Central memory CD8-positive, alpha-beta T cell (primary cell): Measurements from ENCODE around the gene SLAMF6.
"Not testable (repeated sequence)": the region's sequence is repeated elsewhere in the genome, so short reads cannot be mapped to it uniquely, and the experiment has no call there.

ENCODE experiments used
- ATAC-seq: fragments of 150-1000 bp; cut with Tn5 transposase; replicated peaks from 2 replicates; pipeline ENCODE4 v1.10.0; 2022; ENCODE audit warnings: mild to moderate bottlenecking, moderate FRiP score, moderate number of reproducible peaks; ENCODE audit not compliant: poor library complexity, severe bottlenecking; ENCODE audit errors: extremely low read depth
- DNase-seq, 2 donors: peaks; one replicate each; pipeline ENCODE4 v3.0.0; 2021; ENCODE audit warnings: low spot score in 2 of 2
- H3K27ac Mint-ChIP-seq: one replicate; pipeline ENCODE4 v1.8.0; 2022; ENCODE audit warnings: low read depth, mild to moderate bottlenecking, moderate library complexity, mixed read lengths
- H3K27me3 Mint-ChIP-seq: one replicate; pipeline ENCODE4 v1.8.0; 2022; ENCODE audit warnings: mixed read lengths
- H3K36me3 Mint-ChIP-seq: one replicate; pipeline ENCODE4 v1.8.0; 2022; ENCODE audit warnings: mild to moderate bottlenecking, moderate library complexity, mixed read lengths; ENCODE audit not compliant: insufficient read depth
- H3K4me1 Mint-ChIP-seq: one replicate; pipeline ENCODE4 v1.8.0; 2022; ENCODE audit warnings: mixed read lengths
- H3K4me3 Mint-ChIP-seq: one replicate; pipeline ENCODE4 v1.8.0; 2022; ENCODE audit warnings: mild to moderate bottlenecking, moderate library complexity, mixed read lengths
- H3K9me3 Mint-ChIP-seq: one replicate; pipeline ENCODE4 v1.8.0; 2022; ENCODE audit warnings: mixed read lengths

SLAMF6 gene

DNA sequence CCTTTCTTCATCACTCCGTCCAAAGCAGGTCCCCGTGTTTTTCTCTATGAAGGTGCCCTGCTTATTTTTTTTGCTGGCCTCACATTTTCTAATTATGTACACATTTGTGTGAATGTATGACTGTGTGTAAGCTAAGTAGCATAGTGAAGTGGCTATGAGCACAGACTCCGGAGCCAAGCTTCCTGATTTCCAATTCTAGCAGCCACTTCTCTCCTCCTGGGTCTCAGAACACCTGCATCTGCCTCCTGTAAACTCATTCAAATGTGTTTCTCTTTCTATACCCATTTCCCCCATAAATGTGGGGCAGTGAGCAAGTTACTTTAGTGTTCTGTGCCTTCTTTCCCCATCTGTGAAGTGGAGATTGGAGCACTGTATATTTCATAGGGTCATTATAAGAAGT is 2.1 kb downstream of the SLAMF6 start:
- ATAC-seq, result no peak
- Mint-ChIP-seq H3K9me3 (no peaks in the 10 kb centered on the region), H3K4me1 (peaks cover 78% of the 10 kb centered on the region), H3K27ac (peak overlapping the region; percentile 87), H3K36me3 (peaks cover 28% of the 10 kb centered on the region), H3K27me3 (no peaks in the 10 kb centered on the region), H3K4me3 (peak overlapping the region; percentile 88)
- no peak for DNase-seq

DNA sequence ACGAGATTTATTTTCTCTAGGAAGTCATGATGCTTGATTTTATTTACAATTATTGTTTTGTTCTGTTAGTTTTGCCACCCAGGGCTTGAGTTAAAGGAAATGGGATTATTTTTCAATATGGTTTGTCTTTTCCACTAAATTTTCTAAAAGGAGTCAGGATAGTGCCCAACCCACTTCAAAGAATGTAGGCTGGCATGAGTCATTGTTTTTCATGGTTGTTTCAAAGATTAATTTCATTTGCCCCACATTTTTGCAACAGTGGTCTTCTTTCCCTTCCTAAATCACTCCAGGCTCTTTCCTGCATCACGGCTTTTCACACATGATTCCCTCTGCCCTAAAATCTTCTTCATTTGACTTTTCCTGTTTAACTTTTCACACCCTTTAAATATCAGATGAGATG is 2.5 kb downstream of the SLAMF6 start:
- ATAC-seq (no peak), DNase-seq (no peak)
- H3K27me3 Mint-ChIP-seq, result no peaks in the 10 kb centered on the region
- peaks cover 28% of the 10 kb centered on the region for H3K36me3 Mint-ChIP-seq
- no peaks in the 10 kb centered on the region for H3K9me3 Mint-ChIP-seq
- H3K4me3 Mint-ChIP-seq, result peak overlapping the region; percentile 88
- H3K4me1 Mint-ChIP-seq, result peaks cover 82% of the 10 kb centered on the region
- H3K27ac Mint-ChIP-seq, result peak overlapping the region; percentile 87

- Mint-ChIP-seq H3K36me3 (peaks cover 28% of the 10 kb centered on the region), H3K9me3 (peaks cover 2% of the 10 kb centered on the region), H3K4me3 (peak overlapping the region; percentile 88), H3K27ac (peak overlapping the region; percentile 87), H3K4me1 (peaks cover 82% of the 10 kb centered on the region), H3K27me3 (no peaks in the 10 kb centered on the region)
- ATAC-seq, result peak; percentile 65
- DNase-seq, result no peak
Observed at GRCh38 chr1:160519642-160520435, 3.2 kb downstream of the SLAMF6 start.

- H3K27ac Mint-ChIP-seq, result peak overlapping the region; percentile 92
- not testable (repeated sequence) for H3K27me3 Mint-ChIP-seq, DNase-seq, H3K9me3 Mint-ChIP-seq, ATAC-seq
- H3K4me3 Mint-ChIP-seq, result peak overlapping the region; percentile 88
- H3K36me3 Mint-ChIP-seq, result peaks cover 28% of the 10 kb centered on the region
- H3K4me1 Mint-ChIP-seq, result peaks cover 92% of the 10 kb centered on the region
Observed at GRCh38 chr1:160517519-160517918, 5.5 kb downstream of the SLAMF6 start.

DNA sequence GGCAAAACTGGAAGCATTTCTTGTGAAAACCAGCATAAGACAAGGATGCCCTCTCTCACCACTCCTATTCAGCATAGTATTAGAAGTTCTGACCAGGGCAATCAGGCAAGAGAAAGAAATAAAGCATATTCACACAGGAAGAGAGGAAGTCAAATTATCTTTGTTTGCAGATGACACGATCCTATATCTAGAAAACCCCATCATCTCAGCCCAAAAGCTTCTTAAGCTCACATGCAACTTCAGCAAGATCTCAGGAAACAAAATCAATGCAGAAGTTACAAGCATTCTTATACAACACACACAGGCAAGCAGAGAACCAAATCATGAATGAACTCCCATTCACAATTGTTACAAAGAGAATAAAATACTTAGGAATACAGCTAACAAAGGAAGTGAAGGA is 7.1 kb downstream of the SLAMF6 start:
- not testable (repeated sequence) for H3K9me3 Mint-ChIP-seq, H3K27me3 Mint-ChIP-seq, DNase-seq, ATAC-seq
- Mint-ChIP-seq H3K4me1 (peaks cover 91% of the 10 kb centered on the region), H3K4me3 (peak overlapping the region; percentile 88), H3K27ac (peak overlapping the region; percentile 92), H3K36me3 (peaks cover 26% of the 10 kb centered on the region)

DNA sequence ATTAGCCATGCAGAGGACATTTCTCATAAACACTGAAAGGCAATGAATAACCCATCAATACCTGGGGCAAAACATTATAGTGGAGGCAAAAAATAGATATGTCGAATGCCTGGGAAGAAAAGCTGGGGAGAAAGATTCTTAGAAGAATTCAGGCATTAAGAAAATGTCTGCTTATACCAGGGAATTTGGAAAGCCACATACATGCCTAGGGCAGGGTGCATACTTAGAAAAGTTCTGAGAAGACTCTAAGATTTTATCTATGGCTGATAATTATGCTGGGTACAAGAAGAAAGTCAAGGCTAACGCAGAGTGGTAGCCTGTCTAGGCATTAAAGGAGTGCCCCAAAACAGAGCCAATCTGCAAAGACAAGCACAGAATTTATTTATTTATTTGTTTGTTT is 18.4 kb downstream of the SLAMF6 start:
- Mint-ChIP-seq H3K4me1 (peaks cover 71% of the 10 kb centered on the region), H3K9me3 (peaks cover 23% of the 10 kb centered on the region)

GRCh38 chr1:160503087-160503486 is 20.0 kb downstream of the SLAMF6 start:
- peak overlapping the region; percentile 29 for H3K4me3 Mint-ChIP-seq
- DNase-seq (no peak), ATAC-seq (no peak)
- H3K27me3 Mint-ChIP-seq, result no peaks in the 10 kb centered on the region
- peaks cover 25% of the 10 kb centered on the region for H3K36me3 Mint-ChIP-seq
- peak overlapping the region; percentile 84 for H3K27ac Mint-ChIP-seq
- peaks cover 23% of the 10 kb centered on the region for H3K9me3 Mint-ChIP-seq
- H3K4me1 Mint-ChIP-seq, result peaks cover 83% of the 10 kb centered on the region

More for the DNA sequence above, 18.4 kb downstream of the SLAMF6 start:
- DNase-seq (no peak), ATAC-seq (no peak)
- Mint-ChIP-seq H3K36me3 (peaks cover 22% of the 10 kb centered on the region), H3K27me3 (no peaks in the 10 kb centered on the region), H3K4me3 (peak overlapping the region; percentile 48), H3K27ac (peak overlapping the region; percentile 85)

DNA sequence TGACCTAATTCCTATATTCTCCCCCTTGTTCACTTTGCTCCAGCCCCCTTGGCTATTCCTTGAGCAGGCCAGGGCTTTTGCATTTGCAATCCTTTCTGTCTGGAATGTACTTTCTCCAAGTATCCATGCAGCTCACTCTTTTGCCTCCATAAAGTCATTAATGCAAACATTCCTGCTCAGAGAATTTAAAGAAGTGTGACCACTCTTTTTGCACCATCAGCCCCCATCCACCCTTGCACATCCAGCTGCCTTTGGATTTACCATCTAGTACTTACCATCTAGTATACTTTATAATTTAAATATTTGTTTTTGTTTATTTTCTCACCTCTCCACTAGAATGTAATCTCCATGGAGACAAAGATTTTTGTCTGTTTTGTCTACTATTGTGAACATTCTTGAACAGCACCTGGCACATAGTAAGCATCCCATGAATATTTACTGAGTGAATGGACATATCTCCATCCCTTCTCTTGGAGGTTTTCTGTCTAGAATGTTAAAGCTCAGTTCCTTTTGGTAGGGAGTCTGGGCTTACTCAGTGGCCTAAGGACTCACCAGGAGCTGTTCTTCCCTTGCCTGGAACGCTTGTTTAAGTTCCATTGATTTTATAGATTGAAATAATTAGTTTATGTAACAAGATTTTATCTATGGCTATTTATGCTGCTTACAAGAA is 22.6 kb downstream of the SLAMF6 start:
- Mint-ChIP-seq H3K27ac (peak overlapping the region; percentile 30), H3K27me3 (no peaks in the 10 kb centered on the region), H3K36me3 (peaks cover 31% of the 10 kb centered on the region), H3K9me3 (peaks cover under 1% of the 10 kb centered on the region), H3K4me1 (peaks cover 71% of the 10 kb centered on the region), H3K4me3 (no peak overlapping the region)
- no peak for ATAC-seq
- no peak for DNase-seq

DNA sequence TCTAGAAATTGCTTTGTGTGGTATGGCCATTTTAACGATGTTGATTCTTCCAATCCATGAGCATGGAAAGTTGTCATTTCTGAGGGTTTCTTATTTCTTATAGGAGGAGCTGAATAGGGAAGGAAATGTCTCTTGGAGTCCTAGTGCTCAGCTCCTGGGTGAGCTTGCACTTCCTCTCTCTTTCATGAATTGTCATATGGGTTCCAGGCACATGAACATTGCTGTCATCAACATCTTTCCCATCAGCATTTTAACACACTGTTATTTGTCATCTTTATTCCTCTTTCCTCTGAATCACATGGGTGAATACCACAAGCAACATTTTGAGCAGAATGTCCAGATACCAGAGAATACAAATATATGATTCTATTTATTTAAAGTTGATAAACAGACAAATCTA is 23.4 kb downstream of the SLAMF6 start:
- Mint-ChIP-seq H3K4me1 (peaks cover 69% of the 10 kb centered on the region), H3K27ac (peak overlapping the region; percentile 30), H3K9me3 (no peaks in the 10 kb centered on the region), H3K36me3 (peaks cover 37% of the 10 kb centered on the region), H3K4me3 (no peak overlapping the region), H3K27me3 (no peaks in the 10 kb centered on the region)
- DNase-seq (no peak), ATAC-seq (no peak)

DNA sequence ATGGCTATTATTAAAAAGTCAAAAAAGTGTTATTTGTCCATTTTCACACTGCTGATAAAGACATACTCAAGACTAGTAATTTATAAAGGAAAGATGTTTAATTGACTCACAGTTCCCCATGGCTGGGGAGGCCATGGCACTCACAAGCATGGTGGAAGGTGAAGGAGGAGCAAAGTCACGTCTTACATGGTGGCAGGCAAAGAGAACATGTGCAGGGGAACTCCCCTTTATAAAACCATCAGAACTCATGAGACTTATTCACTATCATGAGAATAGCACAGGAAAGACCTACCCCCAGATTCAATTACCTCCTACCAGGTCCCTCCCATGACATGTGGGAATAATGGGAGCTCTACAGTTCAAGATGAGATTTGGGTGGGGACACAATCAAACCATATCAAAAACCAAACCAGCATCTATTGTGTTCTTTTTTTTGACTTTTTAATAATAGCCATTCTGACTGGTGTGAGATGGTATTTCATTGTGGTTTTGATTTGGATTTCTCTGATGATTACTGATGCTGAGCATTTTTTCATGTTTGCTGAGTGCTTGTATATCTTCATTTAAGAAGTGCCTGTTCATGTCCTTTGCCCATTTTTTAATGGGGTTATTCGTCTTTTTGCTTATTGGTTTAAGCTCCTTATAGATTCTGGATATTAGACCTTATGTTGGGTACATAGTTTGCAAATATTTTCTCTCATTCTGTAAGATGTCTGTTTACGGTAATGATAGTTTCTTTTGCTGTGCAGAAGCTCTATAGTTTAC is 24.6 kb downstream of the SLAMF6 start:
- not testable (repeated sequence) for DNase-seq, H3K27me3 Mint-ChIP-seq, ATAC-seq, H3K9me3 Mint-ChIP-seq, H3K4me3 Mint-ChIP-seq
- H3K4me1 Mint-ChIP-seq, result peaks cover 62% of the 10 kb centered on the region
- H3K27ac Mint-ChIP-seq, result peak overlapping the region; percentile 60
- peaks cover 36% of the 10 kb centered on the region for H3K36me3 Mint-ChIP-seq

GRCh38 chr1:160496334-160496733 is 26.7 kb downstream of the SLAMF6 start:
- Mint-ChIP-seq H3K27ac (no peak overlapping the region), H3K4me3 (no peak overlapping the region), H3K4me1 (peaks cover 41% of the 10 kb centered on the region)

DNA sequence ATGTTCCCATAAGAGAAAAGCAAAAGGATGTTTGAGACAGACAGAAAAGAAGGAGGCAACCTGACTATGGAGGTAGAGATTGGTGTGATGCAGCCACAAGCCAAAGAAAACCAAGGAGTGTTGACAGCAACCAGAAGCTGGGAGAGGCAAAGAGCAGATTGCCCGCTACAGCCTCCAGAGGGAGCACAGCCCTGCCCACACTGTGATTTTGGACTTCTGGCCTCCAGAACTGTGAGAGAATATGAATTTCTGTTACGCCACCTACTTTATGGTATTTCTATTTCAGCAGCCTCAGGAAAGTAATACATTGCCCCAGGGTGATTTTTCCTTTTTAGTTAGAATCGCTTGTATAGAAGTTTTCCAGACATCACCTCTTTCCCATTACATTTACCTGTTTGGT is 28.4 kb downstream of the SLAMF6 start:
- ATAC-seq, result no peak
- H3K27ac Mint-ChIP-seq, result peak overlapping the region; percentile 23
- no peak for DNase-seq
- no peaks in the 10 kb centered on the region for H3K9me3 Mint-ChIP-seq
- H3K36me3 Mint-ChIP-seq, result peaks cover 33% of the 10 kb centered on the region
- no peaks in the 10 kb centered on the region for H3K27me3 Mint-ChIP-seq
- peaks cover 35% of the 10 kb centered on the region for H3K4me1 Mint-ChIP-seq
- no peak overlapping the region for H3K4me3 Mint-ChIP-seq

More at GRCh38 chr1:160496334-160496733, 26.7 kb downstream of the SLAMF6 start:
- DNase-seq (no peak), ATAC-seq (no peak)
- Mint-ChIP-seq H3K27me3 (no peaks in the 10 kb centered on the region), H3K36me3 (peaks cover 28% of the 10 kb centered on the region), H3K9me3 (no peaks in the 10 kb centered on the region)
